Mammary epithelial cell (primary cell): Measurements from ENCODE around the gene CIDEC.

Experiments used
- CTCF ChIP-seq, 2 donors: IDR thresholded peaks in 1 of 2; conservative IDR thresholded peaks in 1 of 2; 2 replicates each; pipeline ENCODE4 v1.5.1; 2011 to 2012; ENCODE audit warnings: inconsistent platforms in 2 of 2, low read length in 2 of 2, mild to moderate bottlenecking in 2 of 2, control low read depth in 1 of 2, low read depth in 1 of 2; ENCODE audit not compliant: insufficient read depth in 1 of 2; ENCODE audit errors: extremely low read depth in 1 of 2
- EZH2 ChIP-seq: IDR thresholded peaks from 2 replicates; pipeline ENCODE4 v1.6.1; 2012; ENCODE audit warnings: low read length, inconsistent platforms, borderline replicate concordance

GRCh38 chr3:9870978-9871377 lies 9.1 kb downstream of the CIDEC start:
- TF ChIP-seq CTCF (conservative IDR thresholded peaks at IDR 0.05 in 1 of 2, IDR thresholded peaks at IDR 0.05 in 1 of 2; ENCODE audit: extremely low read depth in 1 of 2, insufficient read depth in 1 of 2, low read depth in 1 of 2, low read length in 2 of 2), result no peak
- no peak for TF ChIP-seq EZH2
